K562 (cell line): ENCODE measurements around the gene TMEM86B. TPM values are rescaled to one million over a fixed set of nuclear protein-coding genes. Genes with fewer than 3 reads are reported as not detected.

ENCODE experiments used
- CBFA2T2 ChIP-seq: fragments of 450-650 bp; conservative IDR thresholded peaks from 2 replicates; pipeline ENCODE4 v1.6.1; 2017; ENCODE audit warnings: mild to moderate bottlenecking
- CCNT2 ChIP-seq: IDR thresholded peaks from 2 replicates; pipeline ENCODE4 v1.6.1; 2011; ENCODE audit warnings: borderline replicate concordance, low read depth, mild to moderate bottlenecking, moderate library complexity, mixed read lengths, low read length; ENCODE audit not compliant: insufficient read length; ENCODE audit errors: extremely low read depth
- KAT8 ChIP-seq: fragments of 450-650 bp; IDR thresholded peaks from 2 replicates; pipeline ENCODE4 v1.6.1; 2016; ENCODE audit warnings: low read depth, mild to moderate bottlenecking
- KLF16 ChIP-seq: IDR thresholded peaks from 2 replicates; pipeline ENCODE4 v1.6.1; 2016; ENCODE audit warnings: antibody characterized with exemption
- MAX ChIP-seq: sonication (generic); formaldehyde crosslinking; IDR thresholded peaks from 2 replicates; pipeline ENCODE4 v1.9.0; 2022; ENCODE audit warnings: mild to moderate bottlenecking, missing genetic modification reagents
- MITF ChIP-seq: IDR thresholded peaks from 2 replicates; pipeline ENCODE4 v1.6.1; 2014; ENCODE audit warnings: antibody characterized with exemption
- MLLT1 ChIP-seq, 2 experiments: fragments of 450-650 bp; IDR thresholded peaks; 2 replicates each; pipeline ENCODE4 v1.6.1; 2016
- NR2F6 ChIP-seq: fragments of 450-650 bp; formaldehyde crosslinking; IDR thresholded peaks from 2 replicates; pipeline ENCODE4 v1.4.0; 2020; ENCODE audit warnings: mild to moderate bottlenecking
- POLR2G ChIP-seq: fragments of 200-400 bp; formaldehyde crosslinking; IDR thresholded peaks from 2 replicates; pipeline ENCODE4 v1.6.1; 2017; ENCODE audit warnings: low read depth, mild to moderate bottlenecking, antibody characterized with exemption, low read length, moderate library complexity
- SMAD4 ChIP-seq: fragments of 250-450 bp; sonication (Bioruptor Pico); conservative IDR thresholded peaks from 2 replicates; pipeline ENCODE4 v1.8.0; 2021; ENCODE audit warnings: inconsistent platforms, mild to moderate bottlenecking, moderate library complexity
- TGIF2 ChIP-seq: sonication (generic); formaldehyde crosslinking; IDR thresholded peaks from 2 replicates; pipeline ENCODE4 v1.8.1; 2022; ENCODE audit warnings: mild to moderate bottlenecking, missing genetic modification reagents, moderate library complexity
- polyA plus RNA-seq, 8 experiments: library from polyadenylated mRNA; depleted of rRNA in 4 of 8; stranded (reverse) in 5 of 8; unstranded in 3 of 8; fragments of >200 nt; fragmentation: Nextera tagmentation in 2 of 8; fragmentation: Illumina TruSeq in 1 of 8; extraction: Ambion mirVana in 2 of 8; extraction: Trizol in 1 of 8; gene quantifications; 2 replicates each; pipeline versions ENCODE4 v1.2.1 to v1.2.3, GENCODE V29; 2011 to 2014; ENCODE audit warnings: inconsistent platforms in 1 of 8, missing spikeins in 1 of 8
- total RNA-seq, 7 experiments: library from RNA; depleted of rRNA in 6 of 7; stranded (reverse); fragments of >200 nt in 6 of 7; fragmentation: Illumina TruSeq in 2 of 7; extraction: Trizol in 2 of 7; gene quantifications; 2 replicates each; pipeline versions ENCODE4 v1.2.1 to v1.2.3, GENCODE V29; 2011 to 2021; ENCODE audit warnings: low replicate concordance in 1 of 7
- TF ChIP-seq, protein P1 (sequence below): sonication (generic); formaldehyde crosslinking; IDR thresholded peaks from 2 replicates; pipeline ENCODE4 v1.8.1; 2023; ENCODE audit warnings: mild to moderate bottlenecking, missing genetic modification reagents
- TF ChIP-seq, protein P2 (sequence below): sonication (generic); formaldehyde crosslinking; IDR thresholded peaks from 2 replicates; pipeline ENCODE4 v1.8.0; 2022; ENCODE audit warnings: missing genetic modification reagents, mild to moderate bottlenecking, moderate library complexity, borderline replicate concordance

Gene TMEM86B
- total and polyA plus RNA-seq, 9 of the 15 experiments (the other 6 are each of a cell fraction or from before 2014, with no cell fraction given), result 0.28 to 7.9 (median 2.1) TPM

- TF ChIP-seq, protein P1, sequence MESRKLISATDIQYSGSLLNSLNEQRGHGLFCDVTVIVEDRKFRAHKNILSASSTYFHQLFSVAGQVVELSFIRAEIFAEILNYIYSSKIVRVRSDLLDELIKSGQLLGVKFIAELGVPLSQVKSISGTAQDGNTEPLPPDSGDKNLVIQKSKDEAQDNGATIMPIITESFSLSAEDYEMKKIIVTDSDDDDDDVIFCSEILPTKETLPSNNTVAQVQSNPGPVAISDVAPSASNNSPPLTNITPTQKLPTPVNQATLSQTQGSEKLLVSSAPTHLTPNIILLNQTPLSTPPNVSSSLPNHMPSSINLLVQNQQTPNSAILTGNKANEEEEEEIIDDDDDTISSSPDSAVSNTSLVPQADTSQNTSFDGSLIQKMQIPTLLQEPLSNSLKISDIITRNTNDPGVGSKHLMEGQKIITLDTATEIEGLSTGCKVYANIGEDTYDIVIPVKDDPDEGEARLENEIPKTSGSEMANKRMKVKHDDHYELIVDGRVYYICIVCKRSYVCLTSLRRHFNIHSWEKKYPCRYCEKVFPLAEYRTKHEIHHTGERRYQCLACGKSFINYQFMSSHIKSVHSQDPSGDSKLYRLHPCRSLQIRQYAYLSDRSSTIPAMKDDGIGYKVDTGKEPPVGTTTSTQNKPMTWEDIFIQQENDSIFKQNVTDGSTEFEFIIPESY (CRISPR knock-in tag), result no peak
- TF ChIP-seq CCNT2 (no peak), MAX (peak; percentile 75), MLLT1 (IDR thresholded peaks at IDR 0.05) (peak; percentile 28 to 59; a peak in 1 of 4 replicates), NR2F6 (CRISPR knock-in tag) (no peak), KLF16 (no peak), MITF (no peak), POLR2G (peak; percentile 56), CBFA2T2 (no peak), SMAD4 (CRISPR knock-in tag) (no peak), TGIF2 (CRISPR knock-in tag) (peak; percentile 98), KAT8 (no peak)
- TF ChIP-seq, protein P2, sequence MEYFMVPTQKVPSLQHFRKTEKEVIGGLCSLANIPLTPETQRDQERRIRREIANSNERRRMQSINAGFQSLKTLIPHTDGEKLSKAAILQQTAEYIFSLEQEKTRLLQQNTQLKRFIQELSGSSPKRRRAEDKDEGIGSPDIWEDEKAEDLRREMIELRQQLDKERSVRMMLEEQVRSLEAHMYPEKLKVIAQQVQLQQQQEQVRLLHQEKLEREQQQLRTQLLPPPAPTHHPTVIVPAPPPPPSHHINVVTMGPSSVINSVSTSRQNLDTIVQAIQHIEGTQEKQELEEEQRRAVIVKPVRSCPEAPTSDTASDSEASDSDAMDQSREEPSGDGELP (CRISPR knock-in tag), result 0 out of 2 replicates have a peak, but pooled peaks have one; percentile 27
Observed at GRCh38 chr19:55257461-55258420, 29.2 kb upstream of the TMEM86B start (continued).
